ENCODE measurements around the gene MIEN1. TPM values are rescaled to one million over a fixed set of nuclear protein-coding genes. Genes with fewer than 3 reads are reported as not detected.
A peak's percentile ranks its signal among the peaks of the same experiment; 100 is the strongest.

The MIEN1 gene
- polyA plus RNA-seq, 3 donors, result 61.7 to 141 (median 124) TPM

- TF ChIP-seq CTCF (IDR thresholded peaks at IDR 0.05), result no peak
- H3K9ac ChIP-seq (ENCODE audit: insufficient read depth, low read length, poor library complexity, severe bottlenecking), result no peak overlapping the region
- H3K4me1 ChIP-seq (ENCODE audit: control insufficient read depth in 1 of 2, insufficient read depth in 2 of 2, low read length in 2 of 2), result peaks cover 0 to 4% of the 10 kb centered on the region in 2 donors
- H3K4me2 ChIP-seq (replicated peaks; ENCODE audit: extremely low read depth, low read length, poor library complexity, severe bottlenecking), result no peak overlapping the region
- no peaks in the 10 kb centered on the region for H3K79me2 ChIP-seq (ENCODE audit: insufficient read depth, low read length)
- H3K4me3 ChIP-seq (replicated peaks in 1 of 3; ENCODE audit: low read depth in 2 of 3, low read length in 3 of 3), result no peak overlapping the region
- no peaks in the 10 kb centered on the region for H3K27me3 ChIP-seq (ENCODE audit: control insufficient read depth in 2 of 2, insufficient read depth in 2 of 2, low read length in 2 of 2)
- no peak overlapping the region for H2AFZ ChIP-seq (ENCODE audit: insufficient read depth, low read depth, low read length, poor library complexity, severe bottlenecking)
- H4K20me1 ChIP-seq (ENCODE audit: insufficient read depth, low read length), result no peaks in the 10 kb centered on the region
- no peaks in the 10 kb centered on the region for H3K9me3 Mint-ChIP-seq
- peaks cover 0 to 4% (median 3%) of the 10 kb centered on the region in 3 donors for H3K27me3 Mint-ChIP-seq (ENCODE audit: low read depth in 3 of 3)
- no peaks in the 10 kb centered on the region for H3K36me3 ChIP-seq (replicated peaks in 1 of 2; ENCODE audit: control insufficient read depth in 1 of 2, insufficient read depth in 2 of 2, low read length in 2 of 2)
- no peak overlapping the region for H3K4me3 Mint-ChIP-seq
- peaks cover 2% of the 10 kb centered on the region for H3K4me1 Mint-ChIP-seq
- no peak overlapping the region for H3K27ac Mint-ChIP-seq
- no peak for DNase-seq
- no peaks in the 10 kb centered on the region for H3K9me3 ChIP-seq (replicated peaks in 1 of 2; ENCODE audit: control insufficient read depth in 1 of 2, insufficient read depth in 1 of 2, low read length in 2 of 2)
- 90% methylated on average over 3 of the region's 6 CpGs for WGBS (ENCODE audit: insufficient coverage)
- no peak overlapping the region for H3K27ac ChIP-seq (ENCODE audit: low read depth in 1 of 2, low read length in 2 of 2)
- no peaks in the 10 kb centered on the region for H3K36me3 Mint-ChIP-seq
- intact Hi-C loops (cut with micrococcal nuclease), result no loop called here
Observed at GRCh38 chr17:39717660-39718059, 12.7 kb downstream of the MIEN1 start.

GRCh38 chr17:39716879-39717536 lies 13.3 kb downstream of the MIEN1 start:
- no peak overlapping the region for H3K27ac ChIP-seq (ENCODE audit: low read depth in 1 of 2, low read length in 2 of 2)
- no peaks in the 10 kb centered on the region for H3K79me2 ChIP-seq (ENCODE audit: insufficient read depth, low read length)
- no peaks in the 10 kb centered on the region for H3K36me3 Mint-ChIP-seq
- intact Hi-C loops (cut with micrococcal nuclease), result no loop called here
- H3K9me3 Mint-ChIP-seq, result no peaks in the 10 kb centered on the region
- no peak for DNase-seq
- no peaks in the 10 kb centered on the region for H3K36me3 ChIP-seq (replicated peaks in 1 of 2; ENCODE audit: control insufficient read depth in 1 of 2, insufficient read depth in 2 of 2, low read length in 2 of 2)
- no peaks in the 10 kb centered on the region for H4K20me1 ChIP-seq (ENCODE audit: insufficient read depth, low read length)
- no peak overlapping the region for H3K9ac ChIP-seq (ENCODE audit: insufficient read depth, low read length, poor library complexity, severe bottlenecking)
- H3K4me2 ChIP-seq (replicated peaks; ENCODE audit: extremely low read depth, low read length, poor library complexity, severe bottlenecking), result no peak overlapping the region
- H3K9me3 ChIP-seq (replicated peaks in 1 of 2; ENCODE audit: control insufficient read depth in 1 of 2, insufficient read depth in 1 of 2, low read length in 2 of 2), result no peaks in the 10 kb centered on the region
- 97% methylated on average over 7 of the region's 11 CpGs for WGBS (ENCODE audit: insufficient coverage)
- H3K27me3 Mint-ChIP-seq (ENCODE audit: low read depth in 3 of 3), result peaks cover 0 to 5% (median 4%) of the 10 kb centered on the region in 3 donors
- TF ChIP-seq CTCF (IDR thresholded peaks at IDR 0.05), result no peak
- H3K4me1 ChIP-seq (ENCODE audit: control insufficient read depth in 1 of 2, insufficient read depth in 2 of 2, low read length in 2 of 2), result peaks cover 0 to 4% of the 10 kb centered on the region in 2 donors
- no peak overlapping the region for H2AFZ ChIP-seq (ENCODE audit: insufficient read depth, low read depth, low read length, poor library complexity, severe bottlenecking)
- H3K4me1 Mint-ChIP-seq, result peaks cover 2% of the 10 kb centered on the region
- H3K4me3 ChIP-seq (replicated peaks in 1 of 3; ENCODE audit: low read depth in 2 of 3, low read length in 3 of 3), result no peak overlapping the region
- H3K27me3 ChIP-seq (ENCODE audit: control insufficient read depth in 2 of 2, insufficient read depth in 2 of 2, low read length in 2 of 2), result no peaks in the 10 kb centered on the region
- no peak overlapping the region for H3K4me3 Mint-ChIP-seq
- H3K27ac Mint-ChIP-seq, result peak overlapping the region in 1 of 7 donors; percentile 45
